Neural progenitor cell (in vitro differentiated cells): ENCODE data around the gene ERMP1.

Experiments used
- CTCF ChIP-seq: fragments of 200-600 bp; sonication (generic); IDR thresholded peaks from 2 replicates; pipeline ENCODE4 v1.5.1; 2017; ENCODE audit warnings: antibody characterized with exemption, mild to moderate bottlenecking
- EZH2 ChIP-seq: fragments of 200-600 bp; sonication (generic); IDR thresholded peaks from 2 replicates; pipeline ENCODE4 v1.6.1; 2017; ENCODE audit warnings: antibody characterized with exemption, mild to moderate bottlenecking, moderate library complexity

GRCh38 chr9:5800969-5801738, 31.8 kb downstream of the ERMP1 start:
- TF ChIP-seq CTCF (no peak), EZH2 (no peak)
